Measurements from ENCODE around the gene SEPTIN5.

SEPTIN5 gene

GRCh38 chr22:19716041-19716828, 1.9 kb downstream of the SEPTIN5 start:
- no peak for DNase-seq (ENCODE audit: low spot score)
- no peak for TF ChIP-seq CTCF (IDR thresholded peaks at IDR 0.05; ENCODE audit: extremely low read depth, missing control alignments)

GRCh38 chr22:19716829-19717105, 2.5 kb downstream of the SEPTIN5 start:
- TF ChIP-seq CTCF (IDR thresholded peaks at IDR 0.05; ENCODE audit: extremely low read depth, missing control alignments): no peak

GRCh38 chr22:19717181-19717580, 2.9 kb downstream of the SEPTIN5 start:
- no peak for TF ChIP-seq CTCF (IDR thresholded peaks at IDR 0.05; ENCODE audit: extremely low read depth, missing control alignments)
- DNase-seq (ENCODE audit: low spot score): peak; percentile 56

More at GRCh38 chr22:19716829-19717105, 2.5 kb downstream of the SEPTIN5 start:
- DNase-seq (ENCODE audit: low spot score): no peak

DNA sequence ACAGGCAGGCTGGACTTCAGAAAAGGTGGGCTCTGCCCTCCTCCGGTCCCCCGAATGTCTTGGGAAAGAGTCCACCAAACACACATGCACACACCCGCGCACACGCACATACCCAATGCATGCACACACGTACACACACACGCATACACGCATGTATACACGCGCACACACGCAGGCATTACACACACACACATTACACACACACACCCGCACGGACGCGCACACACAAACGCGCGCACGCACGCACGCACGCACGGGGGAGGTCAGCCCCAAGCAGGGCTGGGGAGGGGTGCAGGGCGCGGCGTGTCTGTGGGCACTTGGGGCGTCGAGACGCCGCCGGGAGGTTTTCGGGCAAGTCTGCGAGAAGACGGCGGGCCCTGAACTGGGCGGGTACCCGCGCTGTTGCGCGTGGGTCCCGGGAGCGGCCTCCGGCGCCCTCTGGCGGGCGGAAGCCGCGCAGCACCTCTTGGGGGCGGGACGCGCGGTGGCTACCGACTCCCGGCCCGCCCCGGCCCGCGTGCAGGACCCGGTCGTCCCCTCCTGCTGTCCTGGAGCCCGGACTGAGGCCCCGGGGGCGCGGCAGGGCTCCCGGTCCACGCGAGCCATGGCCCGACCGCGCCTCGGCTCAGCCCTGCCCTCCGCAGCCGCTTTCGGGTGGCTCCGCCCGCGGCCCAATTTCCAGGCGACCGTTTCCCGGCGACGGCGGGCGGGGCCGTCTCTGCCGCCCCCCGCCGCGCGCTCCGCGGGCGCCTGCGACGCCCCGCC, 3.6 kb downstream of the SEPTIN5 start:
- DNase-seq (ENCODE audit: low spot score): peak; percentile 97
- TF ChIP-seq CTCF (IDR thresholded peaks at IDR 0.05; ENCODE audit: extremely low read depth, missing control alignments): peak; percentile 92

DNA sequence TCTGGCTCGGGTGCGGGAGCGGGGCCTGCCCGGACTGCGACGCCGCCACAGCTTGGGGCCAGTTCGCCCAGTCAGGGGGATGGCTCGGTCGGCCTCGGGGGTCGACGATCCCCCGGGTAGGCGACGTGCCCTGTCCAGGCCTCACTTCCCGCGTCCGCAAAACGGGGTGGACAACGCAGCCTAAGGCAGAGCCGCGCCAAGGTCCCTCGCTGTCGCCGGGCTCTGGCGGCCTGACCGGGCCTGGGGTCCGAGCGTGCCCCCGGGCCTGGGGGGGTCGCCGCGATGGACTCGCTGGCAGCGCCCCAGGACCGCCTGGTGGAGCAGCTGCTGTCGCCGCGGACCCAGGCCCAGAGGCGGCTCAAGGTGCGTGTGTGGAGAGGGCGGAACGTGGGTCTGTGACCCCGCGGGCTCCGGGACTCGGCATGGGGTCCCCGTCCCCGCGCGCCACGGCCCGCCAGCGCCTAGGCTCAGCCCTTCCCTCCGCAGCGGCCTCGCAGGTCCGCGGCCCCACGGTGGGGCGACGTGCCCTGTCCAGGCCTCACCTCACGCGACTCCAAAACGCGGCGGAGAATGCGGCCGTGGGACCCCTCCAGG, 4.2 kb downstream of the SEPTIN5 start:
- TF ChIP-seq CTCF (IDR thresholded peaks at IDR 0.05; ENCODE audit: extremely low read depth, missing control alignments): no peak
- DNase-seq (ENCODE audit: low spot score): peak; percentile 54

- peak; percentile 55 for DNase-seq (ENCODE audit: low spot score)
Observed at GRCh38 chr22:19719050-19719482, 4.8 kb downstream of the SEPTIN5 start.

More at GRCh38 chr22:19719050-19719482, 4.8 kb downstream of the SEPTIN5 start:
- no peak for TF ChIP-seq CTCF (IDR thresholded peaks at IDR 0.05; ENCODE audit: extremely low read depth, missing control alignments)
